ENCODE measurements around the gene ZNF423.

Gene ZNF423

DNA sequence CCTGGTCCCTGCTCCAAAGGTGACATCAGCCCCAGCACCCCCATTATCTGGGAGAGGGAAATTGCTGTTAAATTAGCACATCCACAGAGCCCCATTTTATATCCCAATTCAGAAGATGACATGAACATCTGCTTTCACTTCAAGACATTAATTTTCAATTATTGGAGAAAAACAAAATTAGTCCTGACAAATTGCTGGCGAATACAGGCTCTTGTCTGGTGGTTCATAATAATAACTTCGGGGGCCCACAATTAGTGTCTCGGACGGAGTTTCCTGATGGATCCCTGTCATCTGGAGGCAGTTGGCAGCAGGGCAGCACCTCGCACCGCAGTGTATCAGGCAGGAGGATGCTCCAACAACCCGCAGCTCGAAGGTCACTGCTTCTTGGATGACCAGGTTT lies 7.4 kb downstream of the ZNF423 start:
- no peak for DNase-seq (ENCODE audit: low read depth in 3 of 3)

DNA sequence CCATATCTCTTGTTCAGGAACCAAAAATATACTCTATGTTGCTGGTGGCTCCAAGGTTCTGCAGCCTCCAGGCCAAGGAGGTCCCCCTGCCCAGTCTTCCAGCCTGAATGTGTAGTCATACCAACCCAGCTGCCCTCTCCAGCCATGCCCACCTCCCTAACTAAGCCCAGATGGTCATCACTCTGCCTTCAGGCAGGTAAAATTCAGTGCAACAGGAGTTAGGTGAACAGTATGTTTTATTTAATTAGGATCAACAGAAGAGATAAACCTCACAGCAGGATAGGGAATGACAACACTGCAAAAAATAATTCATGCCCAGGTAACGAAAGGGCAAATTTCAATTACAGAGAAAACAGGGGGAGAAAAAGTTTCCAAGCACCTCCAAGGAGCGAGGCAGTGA lies 9.1 kb downstream of the ZNF423 start:
- no peak for DNase-seq (ENCODE audit: low read depth in 3 of 3)

DNA sequence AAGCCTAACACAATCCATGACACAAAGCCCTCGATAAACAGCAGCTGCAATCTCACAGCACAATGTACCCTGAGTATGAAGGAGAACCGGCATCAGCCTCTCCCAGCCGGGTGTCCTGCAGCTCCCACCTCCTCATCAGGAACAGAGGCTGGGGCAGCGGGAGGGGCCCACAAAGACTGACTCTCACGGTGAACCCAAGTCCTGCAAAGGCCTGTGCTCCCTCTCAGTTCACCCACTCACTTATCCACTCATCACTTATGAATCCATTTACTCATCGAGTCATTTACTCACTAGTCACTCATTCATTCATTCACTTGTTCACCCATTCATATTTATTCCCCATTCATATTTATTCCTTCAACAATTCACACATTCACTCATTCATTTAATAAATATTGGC lies 11.6 kb downstream of the ZNF423 start:
- DNase-seq (ENCODE audit: low read depth in 3 of 3), result no peak

- no peak for DNase-seq (ENCODE audit: low read depth in 3 of 3)
Observed at GRCh38 chr16:49843758-49844157, 12.2 kb downstream of the ZNF423 start.

- no peak for DNase-seq (ENCODE audit: low read depth in 3 of 3)
Observed at GRCh38 chr16:49842972-49843371, 12.9 kb downstream of the ZNF423 start.

GRCh38 chr16:49839017-49839825 lies 16.7 kb downstream of the ZNF423 start:
- no peak for DNase-seq (ENCODE audit: low read depth in 3 of 3)

GRCh38 chr16:49838441-49839016 lies 17.4 kb downstream of the ZNF423 start:
- no peak for DNase-seq (ENCODE audit: low read depth in 3 of 3)

- no peak for DNase-seq (ENCODE audit: low read depth in 3 of 3)
Observed at GRCh38 chr16:49837688-49838410, 18.1 kb downstream of the ZNF423 start.

DNA sequence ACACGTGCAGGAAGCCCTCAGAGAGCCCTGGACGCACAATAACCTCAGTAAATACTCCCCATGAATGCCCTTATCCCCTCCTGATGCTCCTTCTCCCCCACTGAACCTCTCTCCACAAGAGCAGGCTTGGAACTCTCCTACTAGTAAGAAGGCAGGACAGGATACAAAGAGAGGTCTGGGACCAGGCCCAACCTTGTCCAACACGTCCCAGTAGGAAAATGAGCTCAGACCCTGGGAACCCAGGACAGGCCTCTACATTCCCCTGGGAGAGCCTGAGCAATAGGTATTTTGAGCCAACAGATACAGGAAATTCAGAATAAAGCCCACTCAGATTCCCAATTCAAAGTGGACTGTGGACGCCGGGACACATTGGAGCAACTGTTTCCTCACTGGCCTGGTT lies 19.2 kb downstream of the ZNF423 start:
- no peak for DNase-seq (ENCODE audit: low read depth in 3 of 3)

DNA sequence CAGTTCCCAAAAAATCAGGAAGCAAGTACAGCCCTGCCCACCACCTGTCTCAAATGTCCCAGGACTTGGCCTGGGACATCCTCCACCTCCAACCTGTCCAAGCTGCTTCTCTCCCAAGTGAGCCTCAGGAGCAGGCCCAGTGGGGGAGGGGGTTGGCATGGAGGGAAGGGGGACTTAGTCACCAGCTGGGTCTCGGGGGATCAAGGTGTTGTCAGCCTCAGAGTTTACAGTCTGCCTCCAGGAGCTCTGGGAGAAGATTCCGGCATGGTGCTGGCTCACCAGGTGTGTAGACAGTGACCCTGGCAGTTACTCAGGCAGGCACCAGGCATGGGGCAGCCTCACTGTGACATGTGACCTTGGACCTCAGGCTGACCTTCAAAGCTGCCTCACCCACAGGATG lies 19.7 kb downstream of the ZNF423 start:
- no peak for DNase-seq (ENCODE audit: low read depth in 3 of 3)

DNA sequence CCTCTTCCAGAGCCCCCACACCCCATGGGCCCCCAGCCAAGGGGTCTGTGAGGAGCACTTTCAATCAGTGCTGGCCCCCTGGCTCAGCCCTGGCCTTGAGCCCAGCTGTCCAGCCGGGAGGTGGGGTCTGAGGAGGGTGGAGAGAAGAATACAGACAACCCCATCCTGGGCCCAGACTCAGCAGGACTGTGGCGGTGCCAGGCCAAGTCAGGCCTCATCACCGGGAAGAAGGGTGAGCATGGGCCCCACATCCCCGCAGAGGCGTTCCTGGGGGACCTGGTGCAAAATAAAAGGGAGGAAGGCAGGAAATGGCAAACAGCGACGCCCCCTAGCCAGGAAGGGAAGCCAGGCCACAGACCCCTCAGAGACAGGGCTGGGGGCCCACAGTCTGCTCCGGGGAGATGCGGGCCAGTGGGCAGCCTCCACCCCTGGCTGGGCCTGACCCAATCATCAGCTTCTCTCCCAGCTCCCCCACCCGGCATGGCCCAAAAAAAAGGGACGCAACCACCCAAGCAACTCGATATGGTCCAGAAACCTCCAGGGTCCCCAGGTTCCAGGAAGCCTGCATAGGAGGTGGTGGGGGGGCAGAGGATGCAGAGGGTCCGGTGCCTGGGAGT lies 20.6 kb downstream of the ZNF423 start:
- no peak for DNase-seq (ENCODE audit: low read depth in 3 of 3)

- no peak for DNase-seq (ENCODE audit: low read depth in 3 of 3)
Observed at GRCh38 chr16:49834531-49835151, 21.3 kb downstream of the ZNF423 start.

DNA sequence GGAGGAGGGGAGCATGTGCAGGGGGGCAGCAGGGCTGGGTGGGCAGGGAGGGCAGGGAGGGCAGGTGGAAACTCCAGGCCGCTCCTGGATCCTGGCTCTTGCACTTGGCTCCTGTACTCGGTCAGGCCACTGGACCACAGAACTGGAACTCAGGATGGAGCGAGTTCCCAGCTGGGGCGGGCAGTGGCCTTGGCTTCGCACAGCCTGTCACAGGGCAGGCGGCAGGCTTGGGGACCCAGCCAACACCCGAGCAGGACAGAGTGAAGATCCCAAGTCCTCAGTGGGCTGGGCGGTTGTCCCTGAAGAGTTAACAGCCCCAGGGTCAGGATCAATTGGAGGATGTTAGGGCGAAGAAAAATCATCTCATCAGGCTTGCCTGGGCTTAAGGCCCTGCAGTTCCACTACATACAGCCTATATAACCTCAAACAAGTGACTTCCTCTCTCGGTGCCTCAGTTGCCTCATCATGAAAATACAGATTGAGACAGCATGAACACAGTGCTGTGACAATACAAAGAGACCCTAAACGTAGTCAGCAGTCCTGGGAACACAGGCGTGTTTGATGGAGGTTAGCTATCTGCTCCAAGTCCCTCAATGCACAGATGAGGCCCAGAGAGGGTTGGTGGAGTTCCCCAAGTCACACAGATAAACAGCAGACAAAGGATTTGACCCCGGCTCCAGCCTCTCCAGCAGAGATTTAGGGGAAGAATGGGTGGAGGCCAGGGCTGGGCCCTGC lies 21.9 kb downstream of the ZNF423 start:
- DNase-seq (ENCODE audit: low read depth in 3 of 3), result no peak

GRCh38 chr16:49833085-49833484 lies 22.8 kb downstream of the ZNF423 start:
- DNase-seq (ENCODE audit: low read depth in 3 of 3), result no peak

DNA sequence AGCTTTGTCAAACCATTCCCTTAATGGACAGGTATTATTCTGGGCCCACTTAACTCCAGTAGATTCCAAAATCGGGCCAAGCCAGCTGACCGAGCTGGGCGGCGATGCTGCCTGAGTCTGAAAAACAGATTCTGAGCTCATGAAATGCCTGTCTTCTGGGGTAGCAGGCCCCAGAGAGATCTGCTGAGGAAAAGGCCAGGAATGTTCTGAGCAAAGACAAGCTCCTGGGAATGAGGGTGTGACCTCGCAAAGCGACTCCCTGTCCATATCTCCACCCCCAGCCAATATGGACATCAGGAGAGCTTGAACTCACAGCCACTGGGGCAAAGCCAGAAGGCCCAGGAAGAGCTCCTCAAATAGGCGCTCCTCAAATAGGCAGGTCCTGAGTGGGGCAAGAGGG lies 23.7 kb downstream of the ZNF423 start:
- no peak for DNase-seq (ENCODE audit: low read depth in 3 of 3)

DNA sequence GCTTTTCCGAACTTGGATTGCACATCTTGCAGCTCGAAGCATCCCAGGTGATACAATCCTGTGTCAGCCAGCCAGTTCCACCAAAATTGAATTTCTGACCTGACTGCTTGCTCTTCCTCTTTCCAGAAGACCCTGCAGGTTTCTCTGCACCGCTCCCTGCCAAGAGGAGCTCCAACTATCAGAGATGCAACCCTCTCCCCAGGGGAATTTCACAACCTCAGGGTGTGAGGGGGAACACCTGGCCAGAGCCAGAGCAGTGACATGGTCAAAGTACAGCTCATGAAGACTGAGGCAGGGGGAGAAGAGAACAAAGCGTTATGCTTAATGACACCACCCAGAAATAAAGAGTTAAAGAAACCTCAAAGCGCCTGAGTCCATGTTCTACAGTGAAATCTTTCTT lies 25.0 kb downstream of the ZNF423 start:
- no peak for DNase-seq (ENCODE audit: low read depth in 3 of 3)

- no peak for DNase-seq (ENCODE audit: low read depth in 3 of 3)
Observed at GRCh38 chr16:49828533-49829267, 27.2 kb downstream of the ZNF423 start.

DNA sequence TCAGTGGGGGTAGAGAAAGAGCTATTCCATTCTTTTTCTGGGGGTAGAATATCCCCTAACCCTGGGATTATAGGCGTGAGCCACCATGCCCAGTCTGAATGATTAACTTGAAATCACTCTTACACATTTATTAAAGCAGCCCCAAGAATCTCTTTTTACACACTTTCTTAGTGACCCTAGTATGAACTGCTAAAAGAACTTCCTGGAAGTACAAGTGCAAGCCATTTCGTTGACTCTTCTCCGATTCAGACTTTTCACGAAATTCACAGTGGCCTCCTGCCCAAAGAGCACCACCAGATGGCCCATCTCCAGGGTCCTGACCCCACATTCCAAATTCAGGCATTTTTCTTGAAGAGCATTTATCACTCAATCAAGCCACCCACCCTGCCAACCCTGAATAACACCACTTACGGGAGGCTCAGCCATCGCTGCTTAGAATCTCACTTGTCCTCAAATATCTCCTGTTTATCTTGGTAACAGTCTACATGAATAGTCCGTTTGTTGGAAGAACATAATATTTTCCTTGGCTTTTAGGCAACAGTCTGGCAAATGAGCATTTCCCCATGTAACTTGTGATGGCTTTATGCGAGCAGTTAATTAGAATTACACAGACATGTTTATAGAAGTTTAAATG lies 28.0 kb downstream of the ZNF423 start:
- no peak for DNase-seq (ENCODE audit: low read depth in 3 of 3)

- DNase-seq (ENCODE audit: low read depth in 3 of 3), result no peak
Observed at GRCh38 chr16:49826515-49826914, 29.4 kb downstream of the ZNF423 start.

DNA sequence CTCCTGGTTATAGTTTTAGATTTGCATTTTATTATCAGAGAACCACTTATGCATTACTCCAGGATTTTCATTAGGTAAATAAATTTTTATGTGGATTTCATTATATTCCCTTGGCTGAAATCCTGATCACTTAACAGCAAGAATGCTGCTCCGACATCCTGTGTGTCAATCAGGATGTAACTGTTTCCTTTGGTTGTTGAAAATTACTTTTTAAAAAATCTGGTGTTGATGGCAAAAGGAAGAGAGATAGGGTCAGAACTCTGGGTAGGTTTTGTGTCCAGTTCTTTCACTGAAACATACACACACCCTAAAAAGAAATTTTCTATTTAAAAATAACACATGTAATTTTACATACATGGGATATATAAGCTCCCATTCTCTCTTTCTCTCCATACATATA lies 30.9 kb downstream of the ZNF423 start:
- DNase-seq (ENCODE audit: low read depth in 3 of 3), result no peak
